Tongue (tissue), 2 donors: ENCODE data around the gene KCP. TPM values are rescaled to one million over a fixed set of nuclear protein-coding genes. Genes with fewer than 3 reads are reported as not detected.
A peak's percentile ranks its signal among the peaks of the same experiment; 100 is the strongest.

ENCODE experiments used
- DNase-seq: peaks from one replicate; pipeline ENCODE4 v3.0.0-alpha.2; 2015
- total RNA-seq: library from RNA; depleted of rRNA; stranded (reverse); fragments of >200 nt; gene quantifications from one replicate; pipeline ENCODE4 v1.2.3, GENCODE V29; 2014

Gene KCP
- total RNA-seq, 1 donor from 2014 or later, result 0.72 TPM

- DNase-seq, result no peak
Measured at GRCh38 chr7:128886391-128887168, 23.9 kb downstream of the KCP start.

- DNase-seq, result no peak
Measured at GRCh38 chr7:128885370-128886187, 24.9 kb downstream of the KCP start.

GRCh38 chr7:128884561-128885369, 25.7 kb downstream of the KCP start:
- DNase-seq, result no peak

GRCh38 chr7:128883622-128884448, 26.7 kb downstream of the KCP start:
- peak; percentile 87 for DNase-seq

- no peak for DNase-seq
Measured at GRCh38 chr7:128882134-128882533, 28.4 kb downstream of the KCP start.

- no peak for DNase-seq
Measured at GRCh38 chr7:128881458-128882125, 28.9 kb downstream of the KCP start.

GRCh38 chr7:128880791-128881457, 29.6 kb downstream of the KCP start:
- no peak for DNase-seq

- peak; percentile 79 for DNase-seq
Measured at GRCh38 chr7:128879939-128880746, 30.4 kb downstream of the KCP start.

GRCh38 chr7:128879461-128879938, 31.0 kb downstream of the KCP start:
- no peak for DNase-seq

GRCh38 chr7:128878226-128879105, 32.0 kb downstream of the KCP start:
- DNase-seq, result no peak

GRCh38 chr7:128877756-128878120, 32.8 kb downstream of the KCP start:
- DNase-seq, result no peak

GRCh38 chr7:128876978-128877755, 33.3 kb downstream of the KCP start:
- DNase-seq, result no peak

- DNase-seq, result no peak
Measured at GRCh38 chr7:128876586-128876977, 33.9 kb downstream of the KCP start.

- DNase-seq, result no peak
Measured at GRCh38 chr7:128876127-128876526, 34.4 kb downstream of the KCP start.

- no peak for DNase-seq
Measured at GRCh38 chr7:128875523-128875948, 35.0 kb downstream of the KCP start.

- DNase-seq, result no peak
Measured at GRCh38 chr7:128874140-128875031, 36.1 kb downstream of the KCP start.

GRCh38 chr7:128873234-128873633, 37.3 kb downstream of the KCP start:
- DNase-seq, result no peak
